ENCODE measurements around the gene DENND1A.

Gene DENND1A

DNA sequence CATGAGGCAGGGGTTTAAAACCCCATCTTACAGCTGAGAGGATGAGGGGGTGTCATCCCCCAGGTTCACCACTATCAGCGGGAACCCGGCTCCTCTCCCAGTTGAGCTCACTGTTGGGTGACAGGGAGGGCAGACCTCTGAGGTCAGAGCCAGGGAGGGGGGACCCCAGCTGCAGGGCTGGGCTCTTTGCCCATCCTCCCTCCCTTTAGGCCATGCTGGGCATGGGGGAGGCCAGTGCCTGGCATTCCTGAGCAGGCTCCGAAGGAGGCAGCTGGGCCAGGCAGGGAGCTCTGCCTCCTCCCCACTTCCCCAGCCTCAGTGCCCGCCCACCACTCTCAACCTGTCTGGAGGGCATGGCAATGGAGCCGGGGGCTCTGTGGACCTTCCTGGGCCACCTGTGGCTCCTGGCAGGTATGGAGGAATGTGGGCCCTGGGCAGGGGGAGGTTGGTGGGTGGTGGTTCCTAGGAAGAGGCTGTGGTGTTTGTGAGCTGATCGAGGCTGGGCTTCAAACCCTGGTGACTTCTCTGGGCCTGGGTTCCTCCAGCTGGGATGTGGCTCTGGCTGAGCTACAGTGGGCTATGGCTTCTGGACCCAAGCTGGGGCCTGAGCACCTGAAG lies 561.3 kb downstream of the DENND1A start:
- no peak for DNase-seq (ENCODE audit: low read depth)

DNA sequence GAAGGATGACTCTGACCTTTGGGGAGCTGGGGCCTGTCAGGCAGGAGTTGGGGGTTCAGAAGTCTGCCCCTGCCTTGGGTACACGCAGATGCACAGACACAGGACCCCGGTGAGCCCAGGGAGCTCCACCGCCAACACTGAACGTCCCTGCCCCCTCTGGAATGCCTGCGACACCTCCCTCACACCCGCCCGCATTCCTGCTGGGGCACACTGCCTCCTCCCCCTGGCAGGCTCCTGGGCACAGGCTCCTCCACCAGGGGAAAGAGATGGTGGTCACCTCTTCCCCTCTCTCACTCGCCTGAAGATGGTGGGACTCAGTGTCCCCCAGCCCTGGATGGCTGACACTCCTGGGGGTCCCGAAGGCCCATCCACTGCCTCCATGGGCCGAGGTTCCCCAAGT lies 561.9 kb downstream of the DENND1A start:
- DNase-seq (ENCODE audit: low read depth) = no peak

DNA sequence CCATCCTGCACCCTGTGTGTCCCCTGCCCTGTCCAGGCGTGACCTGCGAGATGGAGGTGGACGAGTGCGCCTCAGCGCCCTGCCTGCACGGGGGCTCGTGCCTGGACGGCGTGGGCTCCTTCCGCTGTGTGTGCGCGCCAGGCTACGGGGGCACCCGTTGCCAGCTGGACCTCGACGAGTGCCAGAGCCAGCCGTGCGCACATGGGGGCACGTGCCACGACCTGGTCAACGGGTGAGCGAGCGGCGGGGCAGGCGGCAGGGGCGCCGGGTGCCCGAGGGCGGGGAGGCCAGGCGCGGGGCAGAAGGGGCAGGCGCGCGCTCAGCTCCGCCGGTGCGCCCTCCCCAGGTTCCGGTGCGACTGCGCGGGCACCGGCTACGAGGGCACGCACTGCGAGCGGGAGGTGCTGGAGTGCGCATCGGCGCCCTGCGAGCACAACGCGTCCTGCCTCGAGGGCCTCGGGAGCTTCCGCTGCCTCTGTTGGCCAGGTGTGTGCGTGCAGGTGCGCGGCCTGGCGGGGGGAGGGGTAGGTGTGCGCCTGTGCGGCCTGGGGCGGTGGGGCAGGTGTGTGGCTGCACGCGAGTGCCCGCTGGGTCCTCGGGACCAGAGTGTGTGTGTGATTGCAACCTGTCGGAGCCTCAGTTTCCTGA lies 563.9 kb downstream of the DENND1A start:
- no peak for DNase-seq (ENCODE audit: low read depth)

DNA sequence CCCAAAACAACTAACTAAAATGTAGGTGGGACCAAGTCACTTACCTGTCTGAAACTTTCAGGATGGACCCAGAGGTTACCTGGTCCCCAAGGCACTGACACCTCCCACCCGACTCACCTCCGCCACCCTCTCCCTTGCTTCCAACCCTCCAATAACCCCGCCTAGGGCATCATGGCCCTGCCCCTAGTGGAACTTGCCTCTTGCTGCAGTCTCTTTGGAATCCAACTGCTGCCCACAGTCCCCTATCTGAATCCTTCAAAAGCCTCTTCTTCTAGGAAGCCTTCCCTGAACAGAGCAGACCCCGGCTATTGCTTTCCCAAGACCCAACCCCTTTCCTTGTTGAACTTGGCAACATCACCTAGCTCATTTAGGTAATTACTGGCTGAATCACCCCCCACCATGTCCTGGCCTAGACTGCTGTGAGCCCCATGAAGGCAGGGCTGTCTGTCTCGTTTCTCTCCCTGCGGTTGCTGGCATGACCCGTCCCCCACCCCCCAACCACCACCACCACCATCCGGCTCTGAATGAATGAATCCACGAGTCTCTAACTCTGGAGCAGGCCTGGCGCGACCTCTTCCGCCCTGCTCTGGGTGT lies 564.5 kb downstream of the DENND1A start:
- DNase-seq (ENCODE audit: low read depth) = no peak

DNA sequence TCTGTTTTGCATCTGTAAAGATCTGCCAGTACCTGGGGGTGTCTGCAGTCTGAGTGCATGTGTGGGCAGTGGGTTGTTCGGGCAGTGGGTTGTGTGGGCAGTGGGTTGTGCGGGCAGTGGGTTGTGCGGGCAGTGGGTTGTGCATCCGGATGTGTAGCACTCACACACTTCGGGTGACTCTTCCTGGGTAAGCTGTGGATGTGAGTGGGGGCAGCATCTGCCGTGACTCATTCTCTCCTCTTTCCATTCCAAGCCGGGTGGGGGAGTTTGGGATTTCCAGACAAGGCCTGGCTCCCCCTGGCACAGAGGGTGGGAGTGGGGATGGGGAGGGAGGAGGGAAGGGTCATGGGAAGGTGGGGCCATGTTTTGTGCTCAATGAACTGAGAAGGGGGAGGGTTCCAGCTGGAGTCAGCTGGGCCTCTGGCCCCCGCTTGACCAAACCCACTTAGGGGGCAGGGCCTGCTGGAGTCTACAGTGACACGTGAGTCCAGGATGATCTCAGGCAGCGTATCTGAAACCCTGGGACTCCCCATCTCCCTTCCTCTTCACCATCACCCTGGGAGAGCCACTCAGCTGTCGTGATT lies 565.6 kb downstream of the DENND1A start:
- DNase-seq (ENCODE audit: low read depth) = no peak

DNA sequence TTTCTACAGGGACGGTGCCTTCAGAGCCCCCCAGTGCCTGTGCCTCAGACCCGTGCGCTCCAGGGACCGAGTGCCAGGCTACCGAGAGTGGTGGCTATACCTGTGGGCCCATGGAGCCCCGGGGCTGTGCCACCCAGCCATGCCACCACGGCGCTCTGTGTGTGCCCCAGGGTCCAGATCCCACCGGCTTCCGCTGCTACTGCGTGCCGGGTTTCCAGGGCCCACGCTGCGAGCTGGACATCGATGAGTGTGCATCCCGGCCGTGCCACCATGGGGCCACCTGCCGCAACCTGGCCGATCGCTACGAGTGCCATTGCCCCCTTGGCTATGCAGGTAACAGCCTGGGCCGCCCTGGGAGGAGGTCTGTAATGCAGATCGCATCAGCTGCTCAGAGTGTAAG lies 567.1 kb downstream of the DENND1A start:
- no peak for DNase-seq (ENCODE audit: low read depth)

DNA sequence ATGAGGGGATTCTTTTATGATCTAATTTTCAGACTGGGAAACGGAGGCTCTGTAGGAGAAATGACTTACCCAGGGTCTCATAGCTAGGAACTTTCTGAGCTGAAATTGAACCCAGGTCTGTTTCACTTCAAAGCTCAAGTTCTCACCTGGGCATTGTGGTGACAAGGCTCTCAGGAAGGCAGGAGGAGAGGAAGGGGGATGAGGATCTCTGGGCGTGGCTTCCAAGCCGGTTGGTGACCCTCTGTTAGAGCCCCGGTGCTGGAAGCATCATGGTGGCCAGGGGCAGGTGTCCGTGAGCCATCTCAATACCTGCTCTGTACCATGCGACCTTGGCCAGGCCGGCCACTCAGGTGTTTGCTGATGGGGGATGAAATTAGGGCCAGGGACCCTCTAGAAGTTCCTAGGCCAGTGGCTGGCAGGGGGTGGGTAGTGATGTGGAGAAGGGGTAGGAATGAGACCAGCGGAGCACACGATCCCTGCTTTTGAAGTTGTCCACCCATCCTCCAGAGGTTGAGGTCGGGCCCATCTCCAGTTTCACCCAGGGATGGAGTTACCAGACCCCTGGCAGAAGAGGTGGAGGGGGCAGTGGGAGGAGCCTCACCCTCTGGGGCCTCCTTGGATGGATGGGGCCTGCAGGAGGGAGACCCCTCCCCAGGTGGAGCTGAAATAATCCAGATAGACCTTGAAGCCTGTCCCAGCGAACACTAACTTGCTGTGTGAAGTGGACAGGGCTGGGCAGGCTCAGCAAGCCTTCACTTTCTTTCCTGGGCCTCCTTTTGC lies 568.0 kb downstream of the DENND1A start:
- DNase-seq (ENCODE audit: low read depth) = no peak

DNA sequence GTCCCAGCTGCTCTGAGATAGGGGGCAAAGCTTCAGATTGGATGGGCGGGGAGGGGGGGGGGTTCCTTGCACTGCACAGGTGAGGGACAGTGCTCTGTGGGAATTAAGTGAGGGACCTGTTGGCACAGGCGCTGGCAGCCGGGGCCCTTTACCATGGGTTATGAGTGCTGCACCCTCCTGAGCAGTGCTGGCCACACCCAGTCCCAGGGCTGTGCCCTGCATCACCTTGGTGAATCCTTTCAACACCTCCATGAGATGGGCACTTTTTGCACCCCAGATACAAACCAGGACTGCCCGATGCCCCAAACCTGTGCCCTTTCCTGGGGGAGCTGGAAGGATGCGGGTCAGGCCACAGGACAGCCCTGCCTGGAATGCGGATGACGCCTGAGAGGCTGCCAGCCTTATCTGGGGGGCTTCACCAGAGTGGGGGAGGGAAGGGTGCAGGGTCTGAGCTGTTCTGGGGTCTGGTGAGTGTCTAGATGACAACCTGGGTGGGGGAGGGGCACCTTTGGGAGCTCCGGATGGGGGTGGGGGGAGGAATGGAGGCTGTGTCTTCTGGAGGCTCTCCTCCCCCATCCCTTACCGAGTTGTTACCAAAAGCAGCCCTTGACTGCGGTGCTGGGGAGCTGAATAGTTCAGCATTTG lies 568.7 kb downstream of the DENND1A start:
- no peak for DNase-seq (ENCODE audit: low read depth)

DNA sequence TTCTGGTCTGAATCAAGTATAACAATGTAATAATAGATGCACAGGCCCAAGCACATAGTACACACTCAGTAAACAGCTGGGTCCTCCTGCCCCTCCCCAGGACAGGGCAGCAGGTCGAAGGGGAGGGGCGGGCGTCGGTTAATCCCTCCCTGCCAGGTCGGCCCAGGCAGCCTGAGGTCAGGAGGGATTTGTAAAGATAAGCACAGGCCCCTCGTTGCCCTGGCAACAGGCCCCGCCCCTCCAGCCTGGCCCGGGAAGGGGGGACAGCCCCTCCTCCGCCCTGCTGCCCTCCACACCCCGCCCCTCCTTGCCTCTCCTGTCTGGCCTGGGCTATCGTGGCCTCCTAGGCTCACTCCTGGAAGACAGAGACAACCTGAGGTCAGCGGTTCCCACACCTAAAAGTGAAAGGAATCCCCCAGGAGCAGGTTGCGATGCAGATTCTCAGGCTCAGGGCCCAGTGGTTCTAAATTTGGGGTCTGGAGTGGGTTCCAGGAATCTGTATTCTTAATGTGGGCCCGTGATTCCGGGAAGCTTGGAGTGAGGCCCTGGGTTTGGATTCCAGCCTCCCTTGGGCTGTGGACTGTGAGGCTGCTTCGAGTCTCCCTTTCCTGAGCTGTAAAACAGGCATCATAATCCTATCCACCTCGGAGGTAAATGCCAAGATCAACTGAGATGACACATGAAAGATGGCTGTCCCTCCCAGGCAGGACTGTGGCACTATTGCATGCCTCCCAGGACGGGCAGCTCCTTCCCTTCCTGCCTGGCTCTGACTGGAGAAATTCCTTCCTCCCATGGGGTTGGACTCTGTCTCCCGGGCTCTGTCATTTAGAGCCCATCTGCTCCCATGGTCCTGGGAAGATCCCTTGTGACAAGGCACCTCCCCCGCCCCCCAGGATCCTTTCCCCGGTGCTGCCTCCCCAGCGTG lies 569.5 kb downstream of the DENND1A start:
- peak; percentile 31 for DNase-seq (ENCODE audit: low read depth)

DNA sequence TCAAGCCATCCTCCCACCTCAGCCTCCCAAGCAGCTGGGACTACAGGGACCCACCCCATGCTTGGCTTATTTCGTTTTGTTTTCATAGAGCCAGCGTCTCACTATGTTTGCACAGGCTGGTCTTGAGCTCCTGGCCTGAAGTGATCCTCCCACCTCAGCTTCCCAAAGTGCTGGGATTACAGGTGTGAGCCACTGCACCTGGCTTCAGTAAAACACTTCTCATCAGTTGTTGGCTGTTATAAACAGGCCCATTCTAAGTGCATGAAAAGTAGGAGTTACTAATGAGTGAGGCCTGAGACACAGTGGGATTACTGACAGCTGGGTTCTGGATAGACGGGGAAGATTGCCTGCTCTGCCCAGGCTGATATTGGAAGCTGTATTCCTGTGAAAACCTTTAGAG lies 570.4 kb downstream of the DENND1A start:
- DNase-seq (ENCODE audit: low read depth) = no peak

DNA sequence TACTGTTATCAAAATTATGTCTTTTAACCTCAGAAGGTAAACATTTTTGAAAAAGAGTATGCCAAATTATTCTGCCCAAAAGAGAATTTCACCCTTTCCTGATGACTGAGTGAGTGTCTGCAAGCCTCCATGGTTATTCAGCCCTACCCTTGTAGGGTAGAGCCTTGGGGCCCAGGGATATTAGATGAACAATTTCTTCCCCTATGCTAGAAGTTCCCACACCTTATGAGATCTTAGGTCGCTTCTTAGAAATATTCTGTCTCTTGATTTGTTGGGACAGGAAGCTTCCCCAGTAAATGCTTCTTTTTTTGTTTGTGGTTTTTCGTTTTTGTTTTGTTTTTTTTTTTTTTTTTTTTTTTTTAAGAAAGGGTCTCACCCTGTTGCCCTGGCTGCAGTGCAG lies 570.8 kb downstream of the DENND1A start:
- DNase-seq (ENCODE audit: low read depth) = no peak

DNA sequence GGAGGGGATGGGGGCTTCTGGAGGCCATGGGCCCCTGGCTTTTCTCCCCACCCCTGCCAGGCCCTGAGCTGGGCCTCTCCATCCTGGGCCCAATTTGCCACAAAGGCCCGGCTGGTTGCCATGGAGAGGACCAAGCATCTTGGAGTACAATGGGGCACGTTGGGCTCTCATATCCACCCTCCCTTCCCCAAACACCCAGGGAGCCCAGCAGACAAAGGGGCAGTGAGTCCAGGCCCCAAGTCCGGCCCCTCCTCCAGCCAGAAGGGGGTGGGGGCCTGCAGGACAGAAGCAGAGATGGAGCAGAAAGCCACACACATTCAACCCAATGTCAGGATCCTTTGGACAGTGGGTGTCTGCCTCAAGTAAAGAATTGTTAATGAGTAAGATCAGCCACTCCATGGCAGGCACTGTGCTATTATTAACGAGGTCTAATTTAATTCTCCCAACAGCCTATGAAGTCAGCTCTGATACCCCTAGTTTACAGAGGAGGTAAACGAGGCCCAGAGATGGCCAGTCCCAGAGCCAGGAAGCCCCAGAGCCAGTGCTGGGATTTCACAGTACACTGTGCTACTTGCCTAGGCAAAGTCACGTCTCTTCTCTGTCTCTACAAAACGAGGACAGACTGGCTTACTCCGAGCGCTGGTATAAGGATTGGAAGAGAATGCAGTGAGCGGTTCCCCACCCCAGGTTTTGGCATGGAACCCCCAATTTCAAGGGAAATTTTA lies 571.6 kb downstream of the DENND1A start:
- DNase-seq (ENCODE audit: low read depth) = no peak

DNA sequence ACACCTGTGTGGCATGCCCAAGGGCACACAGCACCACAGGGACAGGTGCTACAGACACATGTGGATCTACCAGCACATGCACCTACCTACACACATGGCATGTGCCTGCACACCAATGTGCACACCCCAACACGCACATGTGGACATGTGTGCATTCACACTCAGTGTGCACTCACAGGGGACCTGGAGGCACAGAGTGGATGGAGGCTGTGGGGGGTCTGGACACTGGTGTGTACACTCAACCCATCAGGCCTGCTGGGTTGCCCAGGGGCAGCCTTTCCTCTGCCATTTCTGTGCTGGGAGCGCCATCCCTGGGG lies 572.2 kb downstream of the DENND1A start:
- no peak for DNase-seq (ENCODE audit: low read depth)

DNA sequence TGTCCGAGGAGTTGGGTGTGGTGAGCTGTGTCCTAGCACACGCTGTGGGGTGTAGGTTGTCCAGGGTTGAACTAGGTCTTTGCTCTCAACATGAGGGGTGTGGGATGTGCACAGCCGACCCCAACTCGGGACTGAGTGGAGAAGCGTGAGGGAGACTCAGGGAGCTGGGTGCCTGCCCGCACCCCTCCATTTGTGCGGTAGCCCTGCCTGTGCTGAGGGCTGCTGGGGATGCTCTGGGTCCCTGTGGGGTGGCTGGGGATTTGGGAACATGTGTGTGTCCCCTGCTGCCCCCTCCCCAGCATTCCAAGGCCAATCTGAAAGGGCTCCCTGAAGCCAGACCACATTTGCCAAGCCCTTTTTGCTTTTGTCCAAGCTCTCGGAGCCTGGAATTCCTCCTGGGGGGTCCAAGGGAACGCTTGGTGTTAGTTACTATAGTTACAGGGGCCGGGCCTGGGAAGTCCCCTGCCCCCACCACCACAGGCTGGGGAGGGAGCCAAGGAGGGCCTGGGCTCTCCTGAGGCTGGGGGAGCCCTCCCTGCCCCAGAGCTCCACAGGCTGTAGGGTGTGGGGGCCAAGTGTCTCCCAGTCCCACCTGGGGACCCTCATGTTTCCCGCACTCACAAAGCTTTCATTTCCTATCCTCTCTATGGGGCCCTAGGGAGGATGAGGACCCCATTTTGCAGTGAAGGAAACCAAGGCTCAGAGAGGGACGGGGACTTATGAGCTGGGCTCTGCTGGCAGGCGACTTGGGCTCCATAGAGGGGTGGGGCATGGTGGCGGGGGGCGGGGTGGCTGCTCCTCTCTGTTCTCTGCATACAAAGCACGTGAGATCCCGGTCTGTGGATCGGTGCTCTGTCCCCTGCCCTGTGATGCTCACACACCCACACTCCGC lies 572.8 kb downstream of the DENND1A start:
- DNase-seq (ENCODE audit: low read depth) = no peak

DNA sequence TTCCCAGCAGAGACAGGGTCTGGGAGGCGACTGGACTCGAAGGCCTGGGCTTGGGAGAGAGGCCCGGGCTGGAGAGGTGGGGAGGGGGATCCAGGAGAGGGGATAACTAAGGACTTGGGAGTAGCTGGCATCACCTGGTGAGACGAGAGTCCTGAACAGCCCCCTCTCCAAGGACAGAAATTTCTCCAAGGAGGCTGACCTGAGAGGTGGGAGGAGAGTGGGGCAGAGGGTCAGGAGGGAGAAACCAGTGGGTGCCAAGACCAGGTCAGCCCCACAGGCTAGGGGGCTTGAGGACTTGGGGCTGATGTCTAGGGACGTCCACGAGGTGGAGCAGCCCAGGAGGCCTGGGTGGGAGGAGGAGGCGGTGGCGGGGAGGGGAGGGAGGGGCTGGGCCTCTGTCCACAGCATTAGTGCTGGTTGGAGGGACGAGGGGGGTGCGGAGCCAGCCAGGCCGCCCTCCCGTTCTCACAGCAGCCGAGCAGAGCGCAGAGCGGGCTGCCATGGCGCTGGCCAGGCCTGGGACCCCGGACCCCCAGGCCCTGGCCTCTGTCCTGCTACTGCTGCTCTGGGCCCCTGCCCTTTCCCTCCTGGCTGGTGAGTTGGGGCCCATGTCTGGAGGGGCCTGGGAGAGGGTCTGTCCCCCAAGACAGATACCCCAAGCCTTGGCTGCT lies 574.0 kb downstream of the DENND1A start, which contains the start of gene CRB2:
Gene CRB2, plus strand, starts transcription at position 437 of the 671 bp plus-strand sequence. Its CDS starts 64 bp downstream, at position 501.
- no peak for DNase-seq (ENCODE audit: low read depth)

DNA sequence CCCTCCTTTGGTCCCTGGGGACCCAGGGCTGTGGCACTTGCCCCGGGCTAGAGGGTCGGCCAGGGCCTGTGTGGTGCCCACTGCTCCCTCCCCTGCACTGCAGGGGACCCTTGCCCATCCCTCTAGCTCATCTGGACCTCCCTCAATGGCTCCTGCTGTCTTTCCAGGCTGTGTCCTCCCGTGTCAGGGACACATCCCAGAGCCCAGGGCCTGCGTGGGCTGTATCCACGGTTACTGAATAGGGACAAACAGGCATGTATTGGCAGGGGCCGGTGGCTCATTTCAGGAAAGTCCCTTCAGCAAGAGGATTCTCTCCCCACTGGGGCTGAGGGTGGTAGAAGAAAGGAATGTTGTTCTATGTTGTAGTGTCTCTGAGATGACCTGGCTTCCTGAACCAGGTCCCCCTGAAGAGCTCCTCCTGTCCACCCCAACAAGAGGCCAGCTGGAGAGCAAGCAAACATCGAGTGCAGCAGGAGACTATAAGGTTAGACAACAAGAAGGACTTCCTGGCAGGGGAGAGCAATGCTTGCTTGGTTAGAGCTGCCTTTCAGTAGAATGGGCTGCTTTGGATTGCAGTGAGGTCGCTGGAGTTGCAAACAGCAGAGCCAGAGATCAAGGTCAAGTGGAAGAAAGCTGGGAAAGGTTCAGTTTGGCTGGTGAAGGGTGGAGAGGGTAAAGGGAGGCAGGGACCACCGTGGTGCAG lies 575.0 kb downstream of the DENND1A start:
- no peak for DNase-seq (ENCODE audit: low read depth)

DNA sequence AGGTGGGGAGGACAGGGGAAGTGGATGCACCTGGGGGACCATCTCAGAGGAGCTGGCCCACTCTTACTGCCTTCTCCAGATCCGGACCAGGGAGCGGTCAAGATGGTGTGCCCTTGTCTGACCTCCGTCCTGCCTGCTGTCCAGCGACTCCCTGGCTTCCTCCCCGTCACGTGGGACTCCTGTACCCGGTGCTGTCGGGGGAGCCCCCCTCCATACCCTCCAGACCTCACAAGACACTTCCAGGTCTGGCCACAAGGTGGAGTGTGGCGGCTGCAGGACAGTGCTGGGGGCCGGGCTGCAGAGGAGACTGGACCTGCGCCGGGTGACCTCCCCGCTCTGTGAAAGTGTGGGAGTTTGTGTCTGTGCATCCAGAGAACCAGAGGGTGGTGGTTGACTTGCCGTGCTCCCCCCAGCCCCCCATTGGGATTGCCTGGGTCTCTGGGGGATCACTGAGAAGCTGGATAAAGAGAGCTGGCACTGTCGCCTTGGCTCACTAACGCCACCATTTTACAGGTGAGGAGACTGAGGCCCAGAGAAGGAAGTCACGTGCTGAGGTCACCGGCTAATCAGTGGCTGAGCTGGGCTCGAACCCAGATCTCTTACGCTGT lies 575.8 kb downstream of the DENND1A start:
- DNase-seq (ENCODE audit: low read depth) = peak; percentile 49

DNA sequence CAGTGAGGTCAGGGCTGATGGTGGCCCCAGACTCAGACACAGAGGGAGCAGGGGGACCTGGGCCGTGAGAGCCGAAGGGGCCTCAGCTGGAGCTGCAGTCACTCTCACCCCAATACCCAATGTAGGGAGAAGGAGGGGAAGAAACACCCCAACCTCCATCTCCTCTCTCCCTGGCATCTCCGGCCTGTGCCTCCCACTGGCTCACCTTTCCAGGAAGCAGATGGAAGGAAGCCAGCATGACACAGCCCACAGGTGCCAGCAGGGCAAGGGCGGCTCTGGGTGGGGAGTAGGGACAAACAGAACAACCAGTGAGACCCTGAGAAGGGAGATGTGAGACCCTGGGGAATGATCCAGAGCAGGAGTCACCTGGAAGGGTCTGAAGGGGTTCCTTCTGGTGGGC lies 576.9 kb downstream of the DENND1A start:
- no peak for DNase-seq (ENCODE audit: low read depth)
